ENCODE results near the gene EEFSEC. TPM values are rescaled to one million over a fixed set of nuclear protein-coding genes. Genes with fewer than 3 reads are reported as not detected.
A peak's percentile ranks its signal among the peaks of the same experiment; 100 is the strongest.

Gene EEFSEC
- total RNA-seq, 1 donor from 2014 or later, result 7.1 TPM

GRCh38 chr3:128281461-128282367 lies 128.4 kb downstream of the EEFSEC start:
- H3K9me3 Mint-ChIP-seq (ENCODE audit: unreplicated experiment), result no peaks in the 10 kb centered on the region
- H3K27me3 Mint-ChIP-seq (ENCODE audit: unreplicated experiment), result peaks cover 15% of the 10 kb centered on the region
- H3K4me1 Mint-ChIP-seq (ENCODE audit: unreplicated experiment), result peaks cover 8% of the 10 kb centered on the region
- H3K27ac Mint-ChIP-seq (ENCODE audit: unreplicated experiment), result no peak overlapping the region
- H3K36me3 Mint-ChIP-seq (ENCODE audit: low read depth, unreplicated experiment), result no peaks in the 10 kb centered on the region
- DNase-seq (ENCODE audit: low spot score), result no peak
- H3K4me3 Mint-ChIP-seq (ENCODE audit: unreplicated experiment), result no peak overlapping the region
- no peak for TF ChIP-seq CTCF (IDR thresholded peaks at IDR 0.05; ENCODE audit: unreplicated experiment)

GRCh38 chr3:128282380-128283196 lies 129.3 kb downstream of the EEFSEC start:
- no peak for TF ChIP-seq CTCF (IDR thresholded peaks at IDR 0.05; ENCODE audit: unreplicated experiment)
- no peaks in the 10 kb centered on the region for H3K36me3 Mint-ChIP-seq (ENCODE audit: low read depth, unreplicated experiment)
- no peaks in the 10 kb centered on the region for H3K9me3 Mint-ChIP-seq (ENCODE audit: unreplicated experiment)
- no peak for DNase-seq (ENCODE audit: low spot score)
- peaks cover 14% of the 10 kb centered on the region for H3K4me1 Mint-ChIP-seq (ENCODE audit: unreplicated experiment)
- no peak overlapping the region for H3K4me3 Mint-ChIP-seq (ENCODE audit: unreplicated experiment)
- no peak overlapping the region for H3K27ac Mint-ChIP-seq (ENCODE audit: unreplicated experiment)
- peaks cover 14% of the 10 kb centered on the region for H3K27me3 Mint-ChIP-seq (ENCODE audit: unreplicated experiment)

- Mint-ChIP-seq H3K36me3 (ENCODE audit: low read depth, unreplicated experiment) (no peaks in the 10 kb centered on the region), H3K27ac (ENCODE audit: unreplicated experiment) (no peak overlapping the region), H3K4me1 (ENCODE audit: unreplicated experiment) (peaks cover 14% of the 10 kb centered on the region), H3K9me3 (ENCODE audit: unreplicated experiment) (no peaks in the 10 kb centered on the region), H3K27me3 (ENCODE audit: unreplicated experiment) (peaks cover 11% of the 10 kb centered on the region), H3K4me3 (ENCODE audit: unreplicated experiment) (no peak overlapping the region)
- DNase-seq (ENCODE audit: low spot score), result no peak
- TF ChIP-seq CTCF (IDR thresholded peaks at IDR 0.05; ENCODE audit: unreplicated experiment), result no peak
Measured at GRCh38 chr3:128283421-128283820, 130.1 kb downstream of the EEFSEC start.

- DNase-seq (ENCODE audit: low spot score), result no peak
- Mint-ChIP-seq H3K4me1 (ENCODE audit: unreplicated experiment) (peaks cover 10% of the 10 kb centered on the region), H3K36me3 (ENCODE audit: low read depth, unreplicated experiment) (no peaks in the 10 kb centered on the region), H3K27ac (ENCODE audit: unreplicated experiment) (no peak overlapping the region), H3K27me3 (ENCODE audit: unreplicated experiment) (peaks cover 9% of the 10 kb centered on the region), H3K4me3 (ENCODE audit: unreplicated experiment) (peak overlapping the region; percentile 49), H3K9me3 (ENCODE audit: unreplicated experiment) (no peaks in the 10 kb centered on the region)
- no peak for TF ChIP-seq CTCF (IDR thresholded peaks at IDR 0.05; ENCODE audit: unreplicated experiment)
Measured at GRCh38 chr3:128285042-128285966, 132.0 kb downstream of the EEFSEC start.
